ENCODE measurements around the gene RAD21L1. TPM values are rescaled to one million over a fixed set of nuclear protein-coding genes. Genes with fewer than 3 reads are reported as not detected.
A peak's percentile ranks its signal among the peaks of the same experiment; 100 is the strongest.

Gene RAD21L1
- 0.06 TPM for polyA plus RNA-seq (2013, experiment 1 of 2; ENCODE audit: insufficient read length)
- polyA plus RNA-seq (2013, experiment 2 of 2; ENCODE audit: insufficient read length): not detected

DNA sequence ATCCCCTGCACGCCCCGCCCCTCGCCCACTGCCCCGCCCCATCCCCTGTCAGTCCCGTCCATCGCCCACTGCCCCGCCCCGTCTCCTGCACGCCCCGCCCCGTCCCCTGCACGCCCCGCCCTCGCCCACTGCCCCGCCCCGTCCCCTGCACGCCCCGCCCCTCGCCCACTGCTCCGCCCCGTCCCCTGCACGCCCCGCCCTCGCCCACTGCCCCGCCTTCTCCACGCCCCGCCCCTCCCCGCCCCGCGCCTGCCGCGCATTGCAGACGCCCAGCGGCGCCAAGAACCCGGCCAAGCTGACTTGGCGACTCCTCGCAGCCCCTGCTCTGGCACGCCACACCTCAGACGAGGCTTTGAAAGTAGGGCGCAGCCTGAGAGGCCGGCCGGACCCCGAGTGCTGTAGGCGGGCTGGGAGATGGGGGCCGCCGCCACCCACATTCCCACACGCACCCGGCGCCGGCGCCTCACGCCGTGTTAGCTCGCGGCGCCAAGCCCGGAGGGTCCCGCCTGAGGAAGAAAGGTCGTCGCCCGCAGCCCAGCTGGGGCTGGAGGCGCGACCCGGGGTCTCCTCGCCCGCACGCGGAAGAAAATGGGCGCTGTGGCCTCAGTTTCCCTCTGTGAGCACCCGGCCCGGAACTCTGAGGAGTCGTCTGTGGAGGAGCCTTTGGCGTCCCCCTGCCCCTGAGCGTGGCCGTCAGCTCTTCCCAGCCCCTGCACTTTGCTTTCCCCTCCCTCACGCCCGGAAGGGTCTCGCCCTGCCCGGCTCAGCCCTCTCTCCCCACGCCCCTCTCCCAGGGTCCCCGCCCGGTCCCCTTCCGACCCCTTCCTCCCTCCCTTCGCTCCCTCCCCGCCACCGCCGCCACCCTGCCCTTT, at the start of gene RAD21L1:
Gene RAD21L1 (plus strand): TSS at position 262 of the 872 bp plus-strand sequence. CDS start 2,410 bp downstream, outside the sequence.
- peak; percentile 79 for DNase-seq

DNA sequence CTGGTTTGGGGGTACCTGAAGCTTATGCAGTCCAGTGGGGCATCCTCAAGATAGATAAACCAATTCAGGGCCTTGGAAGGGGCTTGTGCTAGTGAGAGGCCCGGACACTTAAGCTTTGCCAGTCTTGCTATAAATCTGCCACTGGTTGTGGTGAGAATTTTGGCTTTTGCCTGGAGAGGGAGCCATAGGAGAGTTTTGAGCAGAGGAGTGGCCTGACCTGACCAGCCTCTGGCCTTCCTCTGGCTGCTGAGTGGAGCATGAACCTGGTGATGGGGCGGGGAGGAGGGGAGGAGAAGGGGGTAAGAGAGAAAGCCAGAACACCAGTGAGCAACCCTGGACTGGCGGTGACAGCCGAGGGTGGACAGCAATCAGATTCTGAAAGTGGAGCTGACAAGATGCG, 48.2 kb upstream of the RAD21L1 start:
- DNase-seq: no peak

DNA sequence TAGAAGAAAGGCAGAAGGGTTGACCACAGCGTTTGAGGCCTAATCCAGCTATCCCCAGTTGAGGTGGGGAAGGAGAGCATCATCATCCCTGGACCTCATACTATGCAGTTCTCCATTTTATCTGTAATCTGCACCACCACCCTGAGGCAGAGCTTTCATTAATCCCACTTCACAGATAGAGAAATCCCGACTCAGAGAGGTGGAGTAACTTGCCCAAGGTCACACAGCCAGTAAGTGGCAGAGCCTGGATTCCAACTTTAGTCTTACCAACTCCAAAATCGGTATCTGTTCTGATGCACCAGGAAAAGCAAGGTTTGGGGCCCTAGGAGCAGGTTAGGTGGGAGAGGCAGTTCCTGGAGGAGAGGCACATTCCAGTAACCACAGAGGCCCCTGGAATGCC, 47.7 kb upstream of the RAD21L1 start:
- DNase-seq: no peak

DNA sequence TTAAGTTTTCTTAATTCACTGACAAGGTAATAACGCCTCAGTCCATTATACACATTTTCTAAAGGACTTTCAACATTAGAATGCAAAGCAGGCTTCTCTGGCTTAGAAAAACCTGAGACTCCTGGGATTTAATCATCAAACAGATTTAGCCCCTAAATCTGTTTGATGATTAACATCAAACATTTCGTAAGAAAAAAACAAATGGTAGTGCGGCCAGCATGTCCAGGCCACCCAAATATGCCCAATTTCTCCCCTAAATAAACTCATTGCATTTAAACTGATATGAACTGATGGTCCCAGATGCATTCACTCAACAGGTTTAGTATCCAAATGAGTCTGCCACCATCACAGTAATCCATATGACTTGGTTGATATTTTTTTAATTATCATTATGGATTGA, 47.2 kb upstream of the RAD21L1 start:
- no peak for DNase-seq

GRCh38 chr20:1180949-1181348, 44.9 kb upstream of the RAD21L1 start:
- no peak for DNase-seq

DNA sequence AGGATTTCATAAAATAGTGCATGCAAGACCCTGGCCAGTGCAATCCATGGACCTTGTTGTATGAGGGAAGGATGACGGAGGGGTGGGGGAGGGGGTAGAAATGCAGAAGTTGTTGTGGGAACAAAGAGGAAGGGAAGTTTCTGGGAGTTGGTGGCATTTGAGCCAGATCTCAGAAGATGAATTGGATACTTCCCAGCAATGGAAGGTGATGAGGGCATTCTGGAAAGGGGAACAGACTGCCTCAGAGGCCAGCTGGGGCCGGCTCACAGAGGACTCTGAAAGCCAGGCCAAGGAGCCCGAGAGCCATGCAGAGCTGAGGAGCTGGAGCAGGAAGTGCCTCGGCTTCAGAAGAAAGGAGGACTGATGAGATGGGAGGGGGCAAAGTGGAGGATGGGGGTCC, 43.7 kb upstream of the RAD21L1 start:
- DNase-seq: no peak

DNA sequence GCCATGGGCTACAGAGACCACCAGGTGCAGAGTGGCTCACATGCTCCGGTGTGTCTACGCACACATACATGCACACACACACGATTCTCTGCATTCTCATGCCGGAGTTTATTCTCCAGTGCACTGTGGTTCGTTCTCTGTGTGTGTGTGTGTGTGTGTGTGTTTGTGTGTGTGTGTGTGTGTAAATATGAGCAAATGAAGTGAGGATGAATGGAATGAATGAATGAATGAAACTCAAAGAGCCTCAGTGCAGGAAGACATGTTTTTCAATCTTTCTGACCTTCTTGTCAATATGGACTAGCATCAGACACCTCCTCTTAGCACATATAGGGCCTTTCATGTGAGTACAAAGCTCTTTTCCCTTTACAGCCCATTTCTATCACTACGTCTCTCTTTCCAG, 42.7 kb upstream of the RAD21L1 start:
- no peak for DNase-seq

GRCh38 chr20:1184260-1184637, 41.6 kb upstream of the RAD21L1 start:
- no peak for DNase-seq

GRCh38 chr20:1184638-1185315, 41.1 kb upstream of the RAD21L1 start, which contains the start of gene TMEM74B:
TSS of gene TMEM74B (minus strand) at chr20:1184981. CDS start at chr20:1183801, 1,180 bp downstream.
- DNase-seq: no peak

- no peak for DNase-seq
Observed at GRCh38 chr20:1185316-1185741, 40.5 kb upstream of the RAD21L1 start.

- DNase-seq: peak; percentile 53
Observed at GRCh38 chr20:1185790-1186334, 40.0 kb upstream of the RAD21L1 start.

DNA sequence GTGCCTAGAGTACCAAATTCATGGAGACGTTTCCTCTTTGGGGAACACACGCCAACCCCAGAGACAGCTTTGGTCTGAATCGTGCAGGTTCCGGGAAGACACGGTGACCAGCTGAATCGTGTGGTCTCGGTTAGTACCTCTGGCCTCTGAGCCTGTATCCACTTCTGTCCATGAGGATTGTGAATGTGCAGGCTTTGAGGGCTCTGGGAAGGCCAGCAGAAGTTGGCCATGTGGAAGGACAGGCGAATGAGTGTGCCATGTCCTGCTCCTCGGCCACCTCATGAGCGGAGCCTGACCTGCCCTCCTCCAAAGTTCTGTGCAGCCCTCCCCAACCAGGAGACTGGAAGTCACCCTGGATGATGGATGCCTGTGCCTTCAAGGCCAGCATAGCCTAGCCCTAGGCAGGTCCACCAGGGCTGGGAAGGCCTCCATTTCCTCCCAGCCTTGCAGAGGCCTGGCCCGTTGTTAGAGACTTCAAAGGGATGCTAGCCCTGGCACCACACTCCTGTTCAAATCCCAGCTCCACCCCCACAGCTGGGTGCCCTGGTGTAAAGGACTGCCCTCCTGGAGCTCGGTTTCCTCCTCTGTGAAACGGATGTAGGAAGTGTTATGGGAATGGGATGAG, 39.4 kb upstream of the RAD21L1 start:
- no peak for DNase-seq

GRCh38 chr20:1187605-1188171, 38.2 kb upstream of the RAD21L1 start:
- DNase-seq: no peak

DNA sequence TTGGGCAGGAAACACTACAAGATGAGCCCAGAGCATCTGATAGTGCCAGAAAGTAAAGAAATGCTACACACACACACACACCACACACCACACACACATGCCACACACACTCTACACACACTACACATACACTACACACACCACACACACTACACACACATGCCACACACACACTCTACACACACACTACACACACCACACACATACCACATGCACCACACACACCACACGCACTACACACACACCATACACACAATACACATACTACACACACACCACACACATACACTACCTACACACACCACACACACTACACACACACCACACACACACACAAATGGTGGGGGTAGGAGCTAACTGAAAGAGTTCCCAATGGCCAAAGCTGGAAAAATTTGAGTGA, 37.5 kb upstream of the RAD21L1 start:
- no peak for DNase-seq

GRCh38 chr20:1189827-1190226, 36.0 kb upstream of the RAD21L1 start:
- DNase-seq: no peak

DNA sequence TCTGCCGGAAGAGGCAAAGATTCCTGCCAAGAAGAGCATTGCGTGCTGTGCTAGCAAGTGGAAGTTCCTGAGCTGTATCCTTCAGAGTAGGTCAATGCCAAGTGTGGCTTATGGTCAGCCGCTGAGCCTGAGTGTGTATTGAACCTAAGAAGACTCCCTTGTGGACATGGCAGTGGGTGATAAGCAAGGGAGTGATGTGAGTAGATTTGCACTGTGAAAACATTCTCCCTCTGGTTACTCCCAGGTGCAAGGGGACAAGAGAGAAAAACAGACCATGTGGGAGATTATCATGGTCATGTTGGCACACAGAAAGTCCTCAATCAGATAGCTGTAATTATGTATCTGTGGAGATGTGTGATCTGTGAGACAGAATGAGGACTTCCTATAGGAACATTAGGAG, 35.0 kb upstream of the RAD21L1 start:
- no peak for DNase-seq

GRCh38 chr20:1191299-1191698, 34.5 kb upstream of the RAD21L1 start:
- DNase-seq: no peak

GRCh38 chr20:1195226-1195625, 30.6 kb upstream of the RAD21L1 start:
- DNase-seq: no peak

DNA sequence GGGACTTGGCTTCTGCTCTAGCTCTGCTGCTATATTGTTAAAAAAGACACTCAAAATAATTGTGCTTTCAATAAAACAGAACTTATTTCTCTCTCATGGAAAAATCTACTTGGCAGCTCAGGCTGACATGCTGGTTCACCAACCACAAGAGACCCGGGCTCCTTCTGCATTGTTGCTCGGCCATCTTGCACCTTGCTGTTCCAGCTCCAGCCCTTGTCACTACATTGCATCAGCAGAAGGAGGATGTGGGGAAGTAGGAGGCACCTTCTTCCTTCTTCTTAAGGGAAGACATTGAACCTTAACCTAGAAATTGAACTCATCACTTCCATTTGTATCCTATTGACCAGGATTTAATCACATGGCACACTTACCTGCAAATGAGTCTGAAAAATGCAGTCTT, 29.2 kb upstream of the RAD21L1 start:
- DNase-seq: no peak

GRCh38 chr20:1197801-1198200, 28.0 kb upstream of the RAD21L1 start:
- no peak for DNase-seq

- DNase-seq: no peak
Observed at GRCh38 chr20:1198751-1199150, 27.1 kb upstream of the RAD21L1 start.

- DNase-seq: no peak
Observed at GRCh38 chr20:1199212-1199873, 26.5 kb upstream of the RAD21L1 start.

Data from fibroblast of skin of scalp (primary cell).